ENCODE data around the gene TGFB2. TPM values are rescaled to one million over a fixed set of nuclear protein-coding genes. Genes with fewer than 3 reads are reported as not detected.

TGFB2 gene
- total RNA-seq, 1 experiment from 2014 or later, result 0.34 TPM

GRCh38 chr1:218380125-218380977, 35.2 kb downstream of the TGFB2 start (continued):
- TF ChIP-seq ZBTB33 (IDR thresholded peaks at IDR 0.05; ENCODE audit: extremely low read depth, insufficient replicate concordance, low read length), result no peak

GRCh38 chr1:218382261-218382660, 37.1 kb downstream of the TGFB2 start:
- no peaks in the 10 kb centered on the region for H3K9me2 ChIP-seq (ENCODE audit: insufficient read depth)
- no peak overlapping the region for H3K4me3 ChIP-seq (replicated peaks in 1 of 2; ENCODE audit: low read depth in 1 of 2, low read length in 2 of 2)
- H3K79me2 ChIP-seq (ENCODE audit: insufficient read depth, low read length), result no peaks in the 10 kb centered on the region
- no peak overlapping the region for H3K4me2 ChIP-seq (ENCODE audit: low read length)
- BruUV-seq (replicated peaks), result no TSS peak
- TF ChIP-seq EZH2phosphoT487 (IDR thresholded peaks at IDR 0.05; ENCODE audit: borderline replicate concordance) (no peak), SIN3A (IDR thresholded peaks at IDR 0.05; ENCODE audit: low read depth) (no peak), EZH2 (IDR thresholded peaks at IDR 0.05) (no peak), CEBPB (IDR thresholded peaks at IDR 0.05; ENCODE audit: low read depth) (no peak), CTCF (IDR thresholded peaks at IDR 0.05 in 2 of 3, conservative IDR thresholded peaks at IDR 0.05 in 1 of 3; ENCODE audit: borderline replicate concordance in 1 of 3, insufficient read depth in 1 of 3, low read depth in 2 of 3, low read length in 2 of 3) (no peak), YY1 (IDR thresholded peaks at IDR 0.05; ENCODE audit: extremely low read depth, insufficient replicate concordance, low read depth, low read length) (no peak), ELF1 (IDR thresholded peaks at IDR 0.05; ENCODE audit: borderline replicate concordance, low read depth) (no peak), ZBTB33 (IDR thresholded peaks at IDR 0.05; ENCODE audit: extremely low read depth, insufficient replicate concordance, low read length) (no peak), JUND (IDR thresholded peaks at IDR 0.05) (no peak), EGR1 (IDR thresholded peaks at IDR 0.05; ENCODE audit: low read depth) (no peak), RAD21 (IDR thresholded peaks at IDR 0.05; ENCODE audit: low read depth) (no peak), ZFX (IDR thresholded peaks at IDR 0.05) (no peak), SRF (IDR thresholded peaks at IDR 0.05; ENCODE audit: low read depth) (no peak)
- RAD21 ChIA-PET (ENCODE audit: low non-redundant PET in 1 of 2, low total read pairs in 2 of 2, uncharacterized antibody in 2 of 2, unreplicated experiment in 2 of 2), result no interaction called here
- POLR2A ChIA-PET, result no interaction called here
- ATAC-seq (no peak), DNase-seq (ENCODE audit: low read depth, low spot score) (no peak)
- CTCF ChIA-PET, result no interaction called here
- no peaks in the 10 kb centered on the region for H3K9me3 ChIP-seq (ENCODE audit: control insufficient read depth in 1 of 2, insufficient read depth in 1 of 2, low read depth in 1 of 2, low read length in 2 of 2)
- H3K9ac ChIP-seq (ENCODE audit: low read length), result no peak overlapping the region
- H2AFZ ChIP-seq (ENCODE audit: low read depth, low read length, poor library complexity, severe bottlenecking), result no peak overlapping the region
- intact Hi-C loops (cut with micrococcal nuclease), result no loop called here
- H3K27me3 ChIP-seq (ENCODE audit: insufficient read depth, low read length), result no peaks in the 10 kb centered on the region; the same call in 1 of the 2 replicates
- H4K20me1 ChIP-seq (ENCODE audit: insufficient read depth), result no peaks in the 10 kb centered on the region; the same call in 1 of the 2 replicates
- no peaks in the 10 kb centered on the region for H3K36me3 ChIP-seq (ENCODE audit: control insufficient read depth in 1 of 2, insufficient read depth in 2 of 2, low read length in 2 of 2)
- H3K4me1 ChIP-seq (ENCODE audit: control insufficient read depth in 1 of 2, insufficient read depth in 2 of 2, low read length in 2 of 2), result peaks cover 19 to 32% of the 10 kb centered on the region in 2 experiments
- no peak overlapping the region for H3K27ac ChIP-seq (ENCODE audit: low read depth, low read length)
